Hepatocyte (in vitro differentiated cells): ENCODE data around the gene ZNG1B.
"Not testable (repeated sequence)": the region's sequence is repeated elsewhere in the genome, so short reads cannot be mapped to it uniquely, and the experiment has no call there.

ENCODE experiments used
- EZH2 ChIP-seq: fragments of 200-600 bp; sonication (generic); IDR thresholded peaks from 2 replicates; pipeline ENCODE4 v1.6.1; 2016; ENCODE audit warnings: antibody characterized with exemption, mild to moderate bottlenecking, borderline replicate concordance
- TF ChIP-seq, protein P1 (sequence below): fragments of 200-600 bp; sonication (generic); IDR thresholded peaks from 2 replicates; pipeline ENCODE4 v1.5.1; 2016; ENCODE audit warnings: antibody characterized with exemption, mild to moderate bottlenecking; ENCODE audit not compliant: poor library complexity

DNA sequence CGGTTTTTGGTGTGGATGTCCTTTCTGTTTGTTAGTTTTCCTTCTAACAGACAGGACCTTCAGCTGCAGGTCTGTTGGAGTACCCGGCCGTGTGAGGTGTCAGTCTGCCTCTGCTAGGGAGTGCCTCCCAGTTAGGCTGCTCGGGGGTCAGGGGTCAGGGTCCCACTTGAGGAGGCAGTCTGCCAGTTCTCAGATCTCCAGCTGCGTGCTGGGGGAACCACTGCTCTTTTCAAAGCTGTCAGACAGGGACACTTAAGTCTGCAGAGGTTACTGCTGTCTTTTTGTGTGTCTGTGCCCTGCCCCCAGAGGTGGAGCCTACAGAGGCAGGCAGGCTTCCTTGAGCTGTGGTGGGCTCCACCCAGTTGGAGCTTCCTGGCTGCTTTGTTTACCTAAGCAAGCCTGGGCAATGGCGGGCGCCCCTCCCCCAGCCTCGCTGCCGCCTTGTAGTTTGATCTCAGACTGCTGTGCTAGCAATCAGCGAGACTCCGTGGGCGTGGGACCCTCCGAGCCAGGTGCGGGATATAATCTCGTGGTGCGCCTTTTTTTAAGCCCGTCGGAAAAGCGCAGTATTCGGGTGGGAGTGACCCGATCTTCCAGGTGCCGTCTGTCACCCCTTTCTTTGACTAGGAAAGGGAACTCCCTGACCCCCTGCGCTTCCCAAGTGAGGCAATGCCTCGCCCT is 39.3 kb downstream of the ZNG1B start:
- TF ChIP-seq, protein P1, sequence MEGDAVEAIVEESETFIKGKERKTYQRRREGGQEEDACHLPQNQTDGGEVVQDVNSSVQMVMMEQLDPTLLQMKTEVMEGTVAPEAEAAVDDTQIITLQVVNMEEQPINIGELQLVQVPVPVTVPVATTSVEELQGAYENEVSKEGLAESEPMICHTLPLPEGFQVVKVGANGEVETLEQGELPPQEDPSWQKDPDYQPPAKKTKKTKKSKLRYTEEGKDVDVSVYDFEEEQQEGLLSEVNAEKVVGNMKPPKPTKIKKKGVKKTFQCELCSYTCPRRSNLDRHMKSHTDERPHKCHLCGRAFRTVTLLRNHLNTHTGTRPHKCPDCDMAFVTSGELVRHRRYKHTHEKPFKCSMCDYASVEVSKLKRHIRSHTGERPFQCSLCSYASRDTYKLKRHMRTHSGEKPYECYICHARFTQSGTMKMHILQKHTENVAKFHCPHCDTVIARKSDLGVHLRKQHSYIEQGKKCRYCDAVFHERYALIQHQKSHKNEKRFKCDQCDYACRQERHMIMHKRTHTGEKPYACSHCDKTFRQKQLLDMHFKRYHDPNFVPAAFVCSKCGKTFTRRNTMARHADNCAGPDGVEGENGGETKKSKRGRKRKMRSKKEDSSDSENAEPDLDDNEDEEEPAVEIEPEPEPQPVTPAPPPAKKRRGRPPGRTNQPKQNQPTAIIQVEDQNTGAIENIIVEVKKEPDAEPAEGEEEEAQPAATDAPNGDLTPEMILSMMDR, result not testable (repeated sequence)
- TF ChIP-seq EZH2, result not testable (repeated sequence)
